Stomach (tissue), 9 donors: ENCODE data around the gene VAPB. TPM values are rescaled to one million over a fixed set of nuclear protein-coding genes. Genes with fewer than 3 reads are reported as not detected.
A peak's percentile ranks its signal among the peaks of the same experiment; 100 is the strongest.

Source experiments
- DNase-seq, 2 donors: peaks; one replicate each; pipeline versions ENCODE4 v3.0.0 to v3.0.0-alpha.2; 2013 to 2019
- H3K27ac ChIP-seq, 5 donors: fragments of 200-600 bp in 4 of 5; sonication (generic) in 4 of 5; one replicate each; pipeline ENCODE4 v1.5.1; 2013 to 2019; ENCODE audit warnings: mild to moderate bottlenecking in 1 of 5, moderate library complexity in 1 of 5
- H3K27me3 ChIP-seq, 3 donors: fragments of 200-600 bp; sonication (generic); one replicate each; pipeline ENCODE4 v1.5.1; 2017 to 2019; ENCODE audit warnings: mixed run types in 1 of 3
- H3K36me3 ChIP-seq, 4 donors: fragments of 200-600 bp; sonication (generic); 1 replicate in 3 of 4; 2 replicates in 1 of 4; pipeline ENCODE4 v1.5.1; 2016 to 2019
- H3K4me1 ChIP-seq, 4 donors: fragments of 200-600 bp; sonication (generic); one replicate each; pipeline ENCODE4 v1.5.1; 2016 to 2019
- H3K4me3 ChIP-seq, 4 donors: fragments of 200-600 bp; sonication (generic) in 3 of 4; one replicate each; pipeline ENCODE4 v1.5.1; 2016 to 2019; ENCODE audit warnings: mild to moderate bottlenecking in 1 of 4
- H3K9me3 ChIP-seq, 4 donors: fragments of 200-600 bp; sonication (generic); one replicate each; pipeline ENCODE4 v1.5.1; 2016 to 2019
- CTCF ChIP-seq, 7 experiments: fragments of 450-650 bp in 4 of 7; fragments of 200-600 bp in 3 of 7; sonication (generic) in 3 of 7; IDR thresholded peaks; one replicate each; pipeline ENCODE4 v1.5.1; 2016 to 2019; ENCODE audit warnings: antibody characterized with exemption in 7 of 7, control low read depth in 2 of 7, mild to moderate bottlenecking in 1 of 7
- EP300 ChIP-seq: sonication (generic); formaldehyde crosslinking; IDR thresholded peaks from one replicate; pipeline ENCODE4 v1.6.1; 2017; ENCODE audit warnings: antibody characterized with exemption
- POLR2A ChIP-seq, 4 donors: fragments of 450-650 bp; IDR thresholded peaks; one replicate each; pipeline ENCODE4 v1.6.1; 2016; ENCODE audit warnings: antibody characterized with exemption in 4 of 4, control low read depth in 2 of 4, mild to moderate bottlenecking in 1 of 4, moderate library complexity in 1 of 4
- POLR2AphosphoS5 ChIP-seq, 3 donors: sonication (generic); formaldehyde crosslinking; IDR thresholded peaks; one replicate each; pipeline ENCODE4 v1.6.1; 2016; ENCODE audit warnings: antibody characterized with exemption in 3 of 3
- WGBS, 5 donors: extraction: QIAGEN DNeasy Blood & Tissue Kit in 3 of 5; methylation state at CpG; one replicate each; pipeline versions ENCODE4 v1.1.5 to v1.1.7; 2013 to 2018; 5-methylcytosine and 5-hydroxymethylcytosine counted together
- intact Hi-C: fragments of 100-400 bp; cut with DNase I; formaldehyde crosslinking; loops from one replicate; pipeline ENCODE4 v1.15.1; 2023; ENCODE audit warnings: low total_unique reads
- polyA plus RNA-seq, 3 donors: library from polyadenylated mRNA; stranded (reverse); fragments of 200-250 nt; gene quantifications; one replicate each; pipeline ENCODE4 v1.2.3, GENCODE V29; 2013
- total RNA-seq, 5 donors: library from RNA; depleted of rRNA; stranded (reverse); fragments of >200 nt; gene quantifications; one replicate each; pipeline versions ENCODE4 v1.1.0 to v1.2.3, GENCODE V29; 2014 to 2016
- donor health status: healthy with polysubstance abuse.
- donor health status: Bipolar disorder and iron deficiency.
- donor health status: healthy.

The VAPB gene
- total and polyA plus RNA-seq, 8 donors: 7.6 to 40.6 (median 18.2) TPM

DNA sequence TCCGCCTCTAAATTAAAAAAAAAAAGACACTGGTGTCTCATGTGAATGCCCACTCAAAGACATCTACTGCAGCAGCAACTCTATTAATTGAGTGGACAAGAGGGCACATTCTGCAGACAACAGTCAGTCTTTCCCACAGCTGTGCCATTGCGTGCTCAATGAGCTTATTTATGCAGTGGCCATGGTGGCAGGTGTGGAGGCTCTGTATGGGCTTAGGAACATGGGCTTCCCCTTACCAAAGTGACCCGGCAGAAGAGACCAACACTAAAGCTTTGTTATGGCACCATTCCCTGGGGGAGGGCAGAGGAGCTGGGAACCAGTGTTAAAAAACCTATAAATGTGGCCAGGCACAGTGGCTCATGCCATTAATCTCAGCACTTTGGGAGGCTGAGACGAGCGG, 4.2 kb upstream of the VAPB start:
- DNase-seq: no peak
- Histone ChIP-seq H3K9me3 (peaks cover 0 to 10% (median 0%) of the 10 kb centered on the region in 4 donors), H3K4me1 (peaks cover under 1 to 7% (median 5%) of the 10 kb centered on the region in 4 donors), H3K4me3 (no peak overlapping the region), H3K27ac (no peak overlapping the region), H3K27me3 (peaks cover 0 to 28% (median 0%) of the 10 kb centered on the region in 3 donors), H3K36me3 (no peaks in the 10 kb centered on the region)
- TF ChIP-seq CTCF (IDR thresholded peaks at IDR 0.05): no peak
- no peak for TF ChIP-seq POLR2AphosphoS5 (IDR thresholded peaks at IDR 0.05)
- no peak for TF ChIP-seq POLR2A (IDR thresholded peaks at IDR 0.05)
- TF ChIP-seq EP300: no peak
- intact Hi-C loops: no loop called here
- 87 to 96% (median 94%) methylated on average over 5 of the region's 5 CpGs for WGBS, 5 donors

GRCh38 chr20:58388028-58388601, 914 bp upstream of the VAPB start:
- no peak for TF ChIP-seq EP300
- no peak for TF ChIP-seq POLR2AphosphoS5 (IDR thresholded peaks at IDR 0.05)
- TF ChIP-seq CTCF (IDR thresholded peaks at IDR 0.05): no peak
- no peak for TF ChIP-seq POLR2A (IDR thresholded peaks at IDR 0.05)
- H3K9me3 ChIP-seq: no peaks in the 10 kb centered on the region
- peaks cover 0 to 11% (median 0%) of the 10 kb centered on the region in 4 donors for H3K36me3 ChIP-seq
- H3K27ac ChIP-seq: peak overlapping the region in 3 of 5 donors; percentile 94 to 98 (median 94)
- DNase-seq: no peak
- 57 to 65% (median 58%) methylated on average over 4 of the region's 4 CpGs for WGBS, 5 donors
- H3K27me3 ChIP-seq: peaks cover 0 to 10% (median 0%) of the 10 kb centered on the region in 3 donors
- peaks cover 21 to 40% (median 31%) of the 10 kb centered on the region in 4 donors for H3K4me1 ChIP-seq
- intact Hi-C loops: no loop called here
- peak overlapping the region; percentile 61 to 74 (median 70) for H3K4me3 ChIP-seq

- intact Hi-C loops: no loop called here
- peak overlapping the region; percentile 94 to 98 (median 94) for H3K27ac ChIP-seq
- no peaks in the 10 kb centered on the region for H3K9me3 ChIP-seq
- H3K4me1 ChIP-seq: peaks cover 25 to 53% (median 39%) of the 10 kb centered on the region in 4 donors
- DNase-seq: peak; percentile 42 to 82
- peak overlapping the region; percentile 61 to 74 (median 70) for H3K4me3 ChIP-seq
- peaks cover 0 to 11% (median 0%) of the 10 kb centered on the region in 4 donors for H3K36me3 ChIP-seq
- WGBS, 5 donors: 0 to 1% (median 0%) methylated on average over 11 to 56 of the region's 56 CpGs
- H3K27me3 ChIP-seq: peaks cover 0 to 6% (median 0%) of the 10 kb centered on the region in 3 donors
- TF ChIP-seq CTCF (IDR thresholded peaks at IDR 0.05): no peak
- no peak for TF ChIP-seq EP300
- no peak for TF ChIP-seq POLR2A (IDR thresholded peaks at IDR 0.05)
- TF ChIP-seq POLR2AphosphoS5 (IDR thresholded peaks at IDR 0.05): no peak
Observed at GRCh38 chr20:58389324-58389967, 417 bp downstream of the VAPB start.

- intact Hi-C loops: no loop called here
- WGBS, 5 donors: 65 to 72% (median 66%) methylated on average over 17 of the region's 17 CpGs
- H3K27ac ChIP-seq: peak overlapping the region; percentile 94 to 98 (median 94)
- H3K9me3 ChIP-seq: no peaks in the 10 kb centered on the region
- H3K4me3 ChIP-seq: peak overlapping the region; percentile 61 to 74 (median 70)
- H3K36me3 ChIP-seq: peaks cover 0 to 11% (median 0%) of the 10 kb centered on the region in 4 donors
- no peak for TF ChIP-seq POLR2A (IDR thresholded peaks at IDR 0.05)
- TF ChIP-seq CTCF (IDR thresholded peaks at IDR 0.05): no peak
- TF ChIP-seq EP300: no peak
- no peak for TF ChIP-seq POLR2AphosphoS5 (IDR thresholded peaks at IDR 0.05)
- DNase-seq: no peak
- no peaks in the 10 kb centered on the region for H3K27me3 ChIP-seq
- peaks cover 25 to 58% (median 41%) of the 10 kb centered on the region in 4 donors for H3K4me1 ChIP-seq
Observed at GRCh38 chr20:58389968-58390658, 1.1 kb downstream of the VAPB start.
